SK-N-SH treated with all-trans-retinoic acid at 6 μM for 48 hours (cell line): Measurements from ENCODE around the gene TREML1.

Source experiments
- ATAC-seq: fragments of 200-7000 bp; cut with Tn5 transposase; 3 replicates; pipeline ENCODE4 v1.9.1; 2020; ENCODE audit warnings: mild to moderate bottlenecking, moderate library complexity
- ARNTL ChIP-seq: fragments of 450-650 bp; formaldehyde crosslinking; IDR thresholded peaks from 2 replicates; pipeline ENCODE4 v1.5.0; 2020; ENCODE audit warnings: low read depth, mild to moderate bottlenecking, moderate library complexity, borderline replicate concordance
- BACH2 ChIP-seq: fragments of 250-450 bp; sonication (Bioruptor Pico); IDR thresholded peaks from 2 replicates; pipeline ENCODE4 v1.9.0; 2021; ENCODE audit warnings: mild to moderate bottlenecking, borderline replicate concordance
- CSDC2 ChIP-seq: fragments of 250-450 bp; sonication (Bioruptor Pico); IDR thresholded peaks from 2 replicates; pipeline ENCODE4 v1.5.0; 2020; ENCODE audit warnings: mild to moderate bottlenecking, moderate library complexity
- ESRRG ChIP-seq: fragments of 250-450 bp; sonication (Bioruptor Pico); IDR thresholded peaks from 2 replicates; pipeline ENCODE4 v1.6.1; 2021; ENCODE audit warnings: mild to moderate bottlenecking
- ISL1 ChIP-seq: fragments of 250-450 bp; sonication (Bioruptor Pico); IDR thresholded peaks from 2 replicates; pipeline ENCODE4 v2.1.2; 2022; ENCODE audit warnings: mild to moderate bottlenecking, moderate library complexity
- OSR1 ChIP-seq: fragments of 250-450 bp; sonication (Bioruptor Pico); IDR thresholded peaks from 2 replicates; pipeline ENCODE4 v1.8.0; 2022; ENCODE audit warnings: moderate library complexity, mild to moderate bottlenecking, inconsistent platforms
- PPARA ChIP-seq: fragments of 250-450 bp; sonication (Bioruptor Pico); IDR thresholded peaks from 2 replicates; pipeline ENCODE4 v1.5.0; 2020; ENCODE audit warnings: mild to moderate bottlenecking, borderline replicate concordance
- RARB ChIP-seq: fragments of 250-450 bp; sonication (Bioruptor Pico); IDR thresholded peaks from 2 replicates; pipeline ENCODE4 v1.8.0; 2021; ENCODE audit warnings: mild to moderate bottlenecking, moderate library complexity
- TCF4 ChIP-seq: fragments of 250-450 bp; sonication (Bioruptor Pico); IDR thresholded peaks from 2 replicates; pipeline ENCODE4 v1.8.0; 2021; ENCODE audit warnings: mild to moderate bottlenecking, moderate library complexity, borderline replicate concordance
- TOX ChIP-seq: fragments of 250-450 bp; sonication (Bioruptor Pico); IDR thresholded peaks from 2 replicates; pipeline ENCODE4 v1.8.0; 2021; ENCODE audit warnings: mild to moderate bottlenecking, moderate library complexity, borderline replicate concordance
- ZC3H10 ChIP-seq: fragments of 250-450 bp; sonication (Bioruptor Pico); IDR thresholded peaks from 2 replicates; pipeline ENCODE4 v1.5.1; 2021; ENCODE audit warnings: mild to moderate bottlenecking, moderate library complexity
- ZNF565 ChIP-seq: fragments of 450-650 bp; formaldehyde crosslinking; conservative IDR thresholded peaks from 2 replicates; pipeline ENCODE4 v1.5.0; 2020; ENCODE audit warnings: low read depth, mild to moderate bottlenecking, moderate library complexity
- ZNF70 ChIP-seq: fragments of 450-650 bp; formaldehyde crosslinking; IDR thresholded peaks from 2 replicates; pipeline ENCODE4 v1.5.0; 2020; ENCODE audit warnings: mild to moderate bottlenecking, moderate library complexity
- ZNF8 ChIP-seq: fragments of 450-650 bp; formaldehyde crosslinking; IDR thresholded peaks from 2 replicates; pipeline ENCODE4 v1.5.0; 2020; ENCODE audit warnings: mild to moderate bottlenecking, moderate library complexity
- TF ChIP-seq, protein P1 (sequence below): fragments of 250-450 bp; sonication (Bioruptor Pico); IDR thresholded peaks from 2 replicates; pipeline ENCODE4 v1.5.0; 2020; ENCODE audit warnings: mild to moderate bottlenecking, moderate library complexity
- TF ChIP-seq, protein P2 (sequence below): fragments of 250-450 bp; sonication (Bioruptor Pico); IDR thresholded peaks from 2 replicates; pipeline ENCODE4 v1.5.1; 2020; ENCODE audit warnings: low read depth, mild to moderate bottlenecking, moderate library complexity
- TF ChIP-seq, protein P3 (sequence below): fragments of 250-450 bp; sonication (Bioruptor Pico); IDR thresholded peaks from 2 replicates; pipeline ENCODE4 v1.5.1; 2021; ENCODE audit warnings: mild to moderate bottlenecking, moderate library complexity

Gene TREML1, protein sequence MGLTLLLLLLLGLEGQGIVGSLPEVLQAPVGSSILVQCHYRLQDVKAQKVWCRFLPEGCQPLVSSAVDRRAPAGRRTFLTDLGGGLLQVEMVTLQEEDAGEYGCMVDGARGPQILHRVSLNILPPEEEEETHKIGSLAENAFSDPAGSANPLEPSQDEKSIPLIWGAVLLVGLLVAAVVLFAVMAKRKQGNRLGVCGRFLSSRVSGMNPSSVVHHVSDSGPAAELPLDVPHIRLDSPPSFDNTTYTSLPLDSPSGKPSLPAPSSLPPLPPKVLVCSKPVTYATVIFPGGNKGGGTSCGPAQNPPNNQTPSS

DNA sequence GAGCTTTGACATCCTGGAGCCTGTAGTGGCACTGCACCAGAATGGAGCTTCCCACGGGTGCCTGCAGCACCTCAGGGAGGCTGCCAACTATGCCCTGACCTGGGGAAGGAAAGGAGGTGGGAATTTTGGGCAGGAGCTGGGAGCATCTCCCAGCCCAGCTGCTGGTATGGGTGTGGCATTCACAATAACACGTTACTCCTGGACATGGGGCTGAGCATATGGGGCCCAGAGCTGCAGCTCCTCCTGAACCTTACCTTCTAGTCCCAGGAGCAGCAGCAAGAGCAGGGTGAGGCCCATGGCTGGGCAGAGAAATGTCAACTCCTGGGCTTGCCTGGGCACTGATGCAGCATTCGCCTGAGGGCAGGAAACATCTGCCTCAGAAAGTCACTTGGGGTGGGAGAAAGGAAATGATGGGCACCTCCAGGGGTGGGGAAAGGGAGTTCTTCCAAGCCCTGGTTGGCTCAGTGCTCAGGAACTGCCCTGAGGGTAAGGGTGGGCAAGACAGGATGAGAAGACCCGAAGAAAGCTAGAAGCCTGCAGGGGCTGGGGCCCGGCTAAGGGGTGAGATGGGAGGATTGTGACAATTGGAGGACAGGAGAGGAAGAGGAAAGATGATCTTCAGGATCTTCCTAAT is at the start of gene TREML1:
TREML1 (minus strand) TSS at position 356 of the 634 bp plus-strand sequence; CDS start at position 297, 59 bp downstream.
- TF ChIP-seq ZNF8 (CRISPR knock-in tag) (no peak), ZNF70 (CRISPR knock-in tag) (no peak), ESRRG (CRISPR knock-in tag) (no peak), RARB (no peak)

DNA sequence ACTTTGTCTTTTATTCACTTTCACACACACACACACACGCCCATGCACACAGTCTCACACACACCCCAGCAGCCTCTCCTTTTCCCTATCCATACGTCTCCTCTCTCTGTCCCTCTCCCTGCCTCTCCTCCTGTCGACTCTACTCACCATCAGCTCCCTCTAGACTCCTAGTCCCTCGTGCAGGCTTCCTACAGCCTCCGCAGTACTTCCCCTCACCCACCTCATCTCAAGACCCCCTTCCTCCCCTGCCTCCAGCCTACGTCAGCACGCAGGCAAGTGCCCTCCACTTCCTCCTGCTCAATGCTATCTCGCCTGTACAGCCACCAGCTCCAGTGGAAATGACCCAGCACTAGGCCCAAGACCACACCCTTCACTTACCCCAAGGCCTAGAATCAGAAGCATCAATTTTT is 47.6 kb upstream of the TREML1 start:
- TF ChIP-seq BACH2 (CRISPR knock-in tag) (no peak), PPARA (CRISPR knock-in tag) (no peak), ESRRG (CRISPR knock-in tag) (no peak), ARNTL (CRISPR knock-in tag) (no peak), ZNF565 (CRISPR knock-in tag) (no peak), ISL1 (CRISPR knock-in tag) (no peak), ZNF8 (CRISPR knock-in tag) (no peak), TCF4 (CRISPR knock-in tag) (no peak), TOX (CRISPR knock-in tag) (no peak), OSR1 (CRISPR knock-in tag) (no peak), CSDC2 (CRISPR knock-in tag) (no peak), ZC3H10 (CRISPR knock-in tag) (no peak)
- TF ChIP-seq, protein P1, sequence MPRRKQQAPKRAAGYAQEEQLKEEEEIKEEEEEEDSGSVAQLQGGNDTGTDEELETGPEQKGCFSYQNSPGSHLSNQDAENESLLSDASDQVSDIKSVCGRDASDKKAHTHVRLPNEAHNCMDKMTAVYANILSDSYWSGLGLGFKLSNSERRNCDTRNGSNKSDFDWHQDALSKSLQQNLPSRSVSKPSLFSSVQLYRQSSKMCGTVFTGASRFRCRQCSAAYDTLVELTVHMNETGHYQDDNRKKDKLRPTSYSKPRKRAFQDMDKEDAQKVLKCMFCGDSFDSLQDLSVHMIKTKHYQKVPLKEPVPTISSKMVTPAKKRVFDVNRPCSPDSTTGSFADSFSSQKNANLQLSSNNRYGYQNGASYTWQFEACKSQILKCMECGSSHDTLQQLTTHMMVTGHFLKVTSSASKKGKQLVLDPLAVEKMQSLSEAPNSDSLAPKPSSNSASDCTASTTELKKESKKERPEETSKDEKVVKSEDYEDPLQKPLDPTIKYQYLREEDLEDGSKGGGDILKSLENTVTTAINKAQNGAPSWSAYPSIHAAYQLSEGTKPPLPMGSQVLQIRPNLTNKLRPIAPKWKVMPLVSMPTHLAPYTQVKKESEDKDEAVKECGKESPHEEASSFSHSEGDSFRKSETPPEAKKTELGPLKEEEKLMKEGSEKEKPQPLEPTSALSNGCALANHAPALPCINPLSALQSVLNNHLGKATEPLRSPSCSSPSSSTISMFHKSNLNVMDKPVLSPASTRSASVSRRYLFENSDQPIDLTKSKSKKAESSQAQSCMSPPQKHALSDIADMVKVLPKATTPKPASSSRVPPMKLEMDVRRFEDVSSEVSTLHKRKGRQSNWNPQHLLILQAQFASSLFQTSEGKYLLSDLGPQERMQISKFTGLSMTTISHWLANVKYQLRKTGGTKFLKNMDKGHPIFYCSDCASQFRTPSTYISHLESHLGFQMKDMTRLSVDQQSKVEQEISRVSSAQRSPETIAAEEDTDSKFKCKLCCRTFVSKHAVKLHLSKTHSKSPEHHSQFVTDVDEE (CRISPR knock-in tag): no peak
- TF ChIP-seq, protein P2, sequence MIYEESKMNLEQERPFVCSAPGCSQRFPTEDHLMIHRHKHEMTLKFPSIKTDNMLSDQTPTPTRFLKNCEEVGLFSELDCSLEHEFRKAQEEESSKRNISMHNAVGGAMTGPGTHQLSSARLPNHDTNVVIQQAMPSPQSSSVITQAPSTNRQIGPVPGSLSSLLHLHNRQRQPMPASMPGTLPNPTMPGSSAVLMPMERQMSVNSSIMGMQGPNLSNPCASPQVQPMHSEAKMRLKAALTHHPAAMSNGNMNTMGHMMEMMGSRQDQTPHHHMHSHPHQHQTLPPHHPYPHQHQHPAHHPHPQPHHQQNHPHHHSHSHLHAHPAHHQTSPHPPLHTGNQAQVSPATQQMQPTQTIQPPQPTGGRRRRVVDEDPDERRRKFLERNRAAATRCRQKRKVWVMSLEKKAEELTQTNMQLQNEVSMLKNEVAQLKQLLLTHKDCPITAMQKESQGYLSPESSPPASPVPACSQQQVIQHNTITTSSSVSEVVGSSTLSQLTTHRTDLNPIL (CRISPR knock-in tag): no peak
- no peak for ATAC-seq

More for the DNA sequence above, at the start of gene TREML1:
- no peak for ATAC-seq

DNA sequence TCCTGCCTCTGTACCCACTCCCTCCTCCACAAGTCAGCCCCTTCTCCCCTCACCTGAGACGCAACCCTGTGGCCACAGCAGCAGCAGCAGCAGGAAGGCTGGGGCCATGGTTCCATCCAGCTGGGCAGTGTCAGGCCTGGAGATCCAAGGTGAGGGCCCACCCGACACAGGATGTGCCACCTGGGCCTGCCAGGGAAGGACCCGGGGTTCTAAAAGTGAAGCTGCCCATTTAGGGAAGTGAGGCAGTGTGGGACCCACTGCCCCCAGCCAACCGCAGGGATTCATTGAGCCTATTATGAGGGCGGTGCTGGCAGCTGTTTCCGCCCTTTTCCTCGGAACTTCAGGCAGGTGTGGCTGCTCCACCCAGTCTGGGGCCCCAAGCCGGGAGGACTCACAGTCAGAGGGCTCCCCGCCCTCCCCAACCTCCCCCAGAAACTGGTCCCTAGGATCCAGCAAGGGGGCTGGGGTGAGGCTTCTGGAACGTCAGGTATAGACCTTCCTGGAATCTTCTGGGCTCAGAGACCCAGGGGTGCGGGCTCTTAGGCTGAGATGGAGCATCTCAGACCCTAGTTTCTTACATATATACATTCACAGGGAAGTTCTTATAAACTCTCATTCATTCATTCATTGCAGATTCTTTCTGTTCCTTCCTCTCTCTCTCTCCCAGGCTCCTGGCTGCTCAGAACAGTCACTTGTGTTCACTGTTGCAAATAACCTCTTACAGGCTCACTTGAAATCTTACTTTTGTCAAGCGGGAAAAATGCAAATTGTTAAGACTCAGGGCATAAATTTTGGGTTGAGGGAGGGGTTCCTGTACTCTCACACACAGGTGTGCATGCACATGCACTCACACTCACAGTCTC is 47.0 kb upstream of the TREML1 start, which contains the start of gene TREML2:
TREML2 (minus strand) TSS at position 249 of the 863 bp plus-strand sequence; CDS start at position 108, 141 bp downstream.
- no peak for ATAC-seq
- TF ChIP-seq, protein P3, sequence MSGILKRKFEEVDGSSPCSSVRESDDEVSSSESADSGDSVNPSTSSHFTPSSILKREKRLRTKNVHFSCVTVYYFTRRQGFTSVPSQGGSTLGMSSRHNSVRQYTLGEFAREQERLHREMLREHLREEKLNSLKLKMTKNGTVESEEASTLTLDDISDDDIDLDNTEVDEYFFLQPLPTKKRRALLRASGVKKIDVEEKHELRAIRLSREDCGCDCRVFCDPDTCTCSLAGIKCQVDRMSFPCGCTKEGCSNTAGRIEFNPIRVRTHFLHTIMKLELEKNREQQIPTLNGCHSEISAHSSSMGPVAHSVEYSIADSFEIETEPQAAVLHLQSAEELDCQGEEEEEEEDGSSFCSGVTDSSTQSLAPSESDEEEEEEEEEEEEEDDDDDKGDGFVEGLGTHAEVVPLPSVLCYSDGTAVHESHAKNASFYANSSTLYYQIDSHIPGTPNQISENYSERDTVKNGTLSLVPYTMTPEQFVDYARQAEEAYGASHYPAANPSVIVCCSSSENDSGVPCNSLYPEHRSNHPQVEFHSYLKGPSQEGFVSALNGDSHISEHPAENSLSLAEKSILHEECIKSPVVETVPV (CRISPR knock-in tag): no peak
- no peak for TF ChIP-seq ZC3H10 (CRISPR knock-in tag)
- no peak for TF ChIP-seq ISL1 (CRISPR knock-in tag)
- TF ChIP-seq, protein P1 (CRISPR knock-in tag): no peak
- no peak for TF ChIP-seq ZNF565 (CRISPR knock-in tag)
- TF ChIP-seq TOX (CRISPR knock-in tag): no peak
